ENCODE data around the gene MZT2B. TPM values are rescaled to one million over a fixed set of nuclear protein-coding genes. Genes with fewer than 3 reads are reported as not detected.
"Not testable (repeated sequence)": the region's sequence is repeated elsewhere in the genome, so short reads cannot be mapped to it uniquely, and the experiment has no call there.

The MZT2B gene
- total and polyA plus RNA-seq, 2 experiments from 2014 or later = 126 to 346 TPM

DNA sequence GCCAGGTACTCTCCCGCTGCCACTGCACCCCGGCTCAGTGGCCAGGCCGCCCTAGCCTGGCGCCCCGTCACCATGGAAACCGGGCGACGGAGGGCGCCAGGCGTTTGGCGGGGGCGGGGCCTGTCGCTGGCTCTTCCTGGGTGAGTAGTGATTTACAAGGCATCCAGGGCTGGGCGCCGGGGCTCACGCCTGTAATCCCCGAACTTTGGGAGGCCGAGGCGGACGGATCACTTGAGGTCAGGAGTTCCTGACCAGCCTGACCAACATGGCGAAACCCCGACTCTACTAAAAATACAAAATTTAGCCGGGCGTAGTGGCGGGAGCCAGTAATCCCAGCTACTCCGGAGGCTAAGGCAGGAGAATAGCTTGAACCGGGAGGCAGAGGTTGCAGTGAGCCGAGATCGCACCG is 37.1 kb upstream of the MZT2B start, which contains the start of gene CCDC74B:
TSS of gene CCDC74B (minus strand) at position 107 of the 409 bp plus-strand sequence. CDS start 116 bp downstream, outside the sequence.
- H3K36me3 ChIP-seq (ENCODE audit: low read depth); H3K9me2 ChIP-seq (ENCODE audit: insufficient read depth); H3K79me2 ChIP-seq (ENCODE audit: insufficient read depth); H3K27me3 ChIP-seq (replicated peaks; ENCODE audit: insufficient read depth); H4K20me1 ChIP-seq (ENCODE audit: insufficient read depth); H3K4me1 ChIP-seq (ENCODE audit: insufficient read depth); H3K9me3 ChIP-seq (ENCODE audit: low read depth); H3K27ac ChIP-seq; in situ Hi-C loops (cut with MboI); H3F3A ChIP-seq (ENCODE audit: insufficient read depth): not testable (repeated sequence)
- Histone ChIP-seq H3K9ac (peak within 1 kb of the TSS; percentile 59), H2AFZ (peak within 1 kb of the TSS; percentile 87), H3K4me3 (peak within 1 kb of the TSS; percentile 70), H3K4me2 (ENCODE audit: unreplicated experiment) (peak within 1 kb of the TSS; percentile 78)
- DNase-seq = peak; percentile 57
- WGBS, 2 experiments (ENCODE audit: low coverage in 1 of 2, low lambda C conversion rate in 2 of 2, missing lambda C conversion rate in 2 of 2) = 7 to 8% methylated on average over 15 to 29 of the region's 30 CpGs

GRCh38 chr2:130148515-130148914 is 33.5 kb upstream of the MZT2B start:
- H3K9ac ChIP-seq; H4K20me1 ChIP-seq (ENCODE audit: insufficient read depth); H3K27ac ChIP-seq; H3K27me3 ChIP-seq (replicated peaks; ENCODE audit: insufficient read depth); H3K79me2 ChIP-seq (ENCODE audit: insufficient read depth); H3K4me3 ChIP-seq; H3K4me2 ChIP-seq (ENCODE audit: unreplicated experiment); H3K9me3 ChIP-seq (ENCODE audit: low read depth); H3K9me2 ChIP-seq (ENCODE audit: insufficient read depth); H3F3A ChIP-seq (ENCODE audit: insufficient read depth); H3K4me1 ChIP-seq (ENCODE audit: insufficient read depth); in situ Hi-C loops (cut with MboI); DNase-seq; H3K36me3 ChIP-seq (ENCODE audit: low read depth); H2AFZ ChIP-seq: not testable (repeated sequence)
- WGBS, 2 experiments (ENCODE audit: low coverage in 1 of 2, low lambda C conversion rate in 2 of 2, missing lambda C conversion rate in 2 of 2) = 53% methylated on average over 6 of the region's 6 CpGs

GRCh38 chr2:130150181-130151144 is 31.6 kb upstream of the MZT2B start:
- Histone ChIP-seq H3K27ac (no peak overlapping the region), H3K9me3 (ENCODE audit: low read depth) (no peaks in the 10 kb centered on the region), H3K27me3 (replicated peaks; ENCODE audit: insufficient read depth) (no peaks in the 10 kb centered on the region), H3K4me1 (ENCODE audit: insufficient read depth) (no peaks in the 10 kb centered on the region), H3F3A (ENCODE audit: insufficient read depth) (no peaks in the 10 kb centered on the region), H3K36me3 (ENCODE audit: low read depth) (no peaks in the 10 kb centered on the region), H3K79me2 (ENCODE audit: insufficient read depth) (no peaks in the 10 kb centered on the region), H2AFZ (no peak overlapping the region), H3K9ac (no peak overlapping the region), H3K9me2 (ENCODE audit: insufficient read depth) (no peaks in the 10 kb centered on the region), H4K20me1 (ENCODE audit: insufficient read depth) (no peaks in the 10 kb centered on the region), H3K4me2 (ENCODE audit: unreplicated experiment) (no peak overlapping the region), H3K4me3 (no peak overlapping the region)
- no peak for DNase-seq
- in situ Hi-C loops (cut with MboI) = no loop called here
- TF ChIP-seq EZH2phosphoT487 (IDR thresholded peaks at IDR 0.05; ENCODE audit: insufficient read depth, low read depth) (no peak), EZH2 (IDR thresholded peaks at IDR 0.05; ENCODE audit: insufficient read depth, poor library complexity, severe bottlenecking) (no peak)
- 75 to 77% methylated on average over 23 of the region's 23 CpGs for WGBS, 2 experiments (ENCODE audit: low coverage in 1 of 2, low lambda C conversion rate in 2 of 2, missing lambda C conversion rate in 2 of 2)

- not testable (repeated sequence) for H3K9ac ChIP-seq
Measured at GRCh38 chr2:130151145-130151512, 30.9 kb upstream of the MZT2B start.

DNA sequence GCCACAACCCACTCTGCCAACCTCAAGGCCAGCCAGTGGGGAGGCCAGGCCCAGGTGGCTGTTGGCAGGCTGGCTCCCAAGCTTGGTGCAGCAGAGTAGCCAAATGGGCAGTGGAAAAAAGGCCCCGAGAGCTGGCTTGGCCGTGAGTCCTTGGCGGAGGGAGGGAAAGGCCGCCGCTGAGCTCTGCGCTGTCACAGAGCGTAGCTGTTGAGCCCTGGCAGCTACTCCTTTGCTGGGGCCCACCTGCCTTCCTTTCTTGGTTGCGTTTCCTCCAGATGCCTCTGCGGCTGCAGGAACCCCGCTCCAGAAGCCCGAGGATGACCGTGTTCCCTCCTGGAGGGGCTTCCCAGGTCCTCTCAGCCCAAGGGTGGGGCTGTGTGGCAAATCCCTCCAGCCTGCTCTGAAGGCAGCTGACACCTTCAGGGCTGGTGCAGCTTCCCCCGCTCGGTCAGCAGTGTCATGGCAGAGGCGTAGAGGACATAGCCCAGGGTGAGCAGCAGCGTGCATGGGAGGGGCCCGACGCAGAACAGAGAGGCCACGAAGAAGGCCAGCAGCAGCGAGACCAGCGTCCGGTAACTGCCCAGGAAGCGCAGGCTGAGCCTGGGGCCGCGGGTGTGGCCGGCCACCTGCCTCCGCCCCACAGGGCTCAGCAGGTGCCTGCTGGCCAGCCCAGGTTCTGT is 29.8 kb upstream of the MZT2B start:
- H3K27me3 ChIP-seq (replicated peaks; ENCODE audit: insufficient read depth); H3K4me2 ChIP-seq (ENCODE audit: unreplicated experiment); H3K36me3 ChIP-seq (ENCODE audit: low read depth); H2AFZ ChIP-seq; H3K27ac ChIP-seq; in situ Hi-C loops (cut with MboI); H3K9me3 ChIP-seq (ENCODE audit: low read depth); H4K20me1 ChIP-seq (ENCODE audit: insufficient read depth); H3K4me3 ChIP-seq; H3K9me2 ChIP-seq (ENCODE audit: insufficient read depth); H3K9ac ChIP-seq; DNase-seq; H3F3A ChIP-seq (ENCODE audit: insufficient read depth); H3K79me2 ChIP-seq (ENCODE audit: insufficient read depth); H3K4me1 ChIP-seq (ENCODE audit: insufficient read depth): not testable (repeated sequence)
- 94% methylated on average over 23 to 27 of the region's 27 CpGs for WGBS, 2 experiments (ENCODE audit: low coverage in 1 of 2, low lambda C conversion rate in 2 of 2, missing lambda C conversion rate in 2 of 2)

More at GRCh38 chr2:130151145-130151512, 30.9 kb upstream of the MZT2B start:
- H3K27ac ChIP-seq; H3K36me3 ChIP-seq (ENCODE audit: low read depth); H4K20me1 ChIP-seq (ENCODE audit: insufficient read depth); H3K4me2 ChIP-seq (ENCODE audit: unreplicated experiment); H3K4me3 ChIP-seq; H3K79me2 ChIP-seq (ENCODE audit: insufficient read depth); H3K9me2 ChIP-seq (ENCODE audit: insufficient read depth); DNase-seq; H3F3A ChIP-seq (ENCODE audit: insufficient read depth); in situ Hi-C loops (cut with MboI); H3K27me3 ChIP-seq (replicated peaks; ENCODE audit: insufficient read depth); H2AFZ ChIP-seq; H3K9me3 ChIP-seq (ENCODE audit: low read depth); H3K4me1 ChIP-seq (ENCODE audit: insufficient read depth): not testable (repeated sequence)
- 78% methylated on average over 5 of the region's 5 CpGs for WGBS, 2 experiments (ENCODE audit: low coverage in 1 of 2, low lambda C conversion rate in 2 of 2, missing lambda C conversion rate in 2 of 2)

All from GM23248 (cell line).